GM23338 (cell line): ENCODE measurements around the gene SEMA7A. TPM values are rescaled to one million over a fixed set of nuclear protein-coding genes. Genes with fewer than 3 reads are reported as not detected.

Source experiments
- ATAC-seq: fragments of 200-7000 bp; cut with Tn5 transposase; 3 replicates; pipeline ENCODE4 v1.9.1; 2020
- DNase-seq: peaks from one replicate; pipeline ENCODE4 v3.0.0-alpha.2; 2015; ENCODE audit warnings: low spot score
- H2AFZ ChIP-seq: fragments of 200-600 bp; sonication (generic); 2 replicates; pipeline ENCODE4 v1.8.0; 2016; ENCODE audit warnings: antibody characterized with exemption, mild to moderate bottlenecking, moderate library complexity
- H3F3A ChIP-seq: fragments of 200-600 bp; sonication (generic); replicated peaks from 2 replicates; pipeline ENCODE4 v1.8.0; 2017; ENCODE audit warnings: antibody characterized with exemption, mixed run types, low read depth
- H3K27ac ChIP-seq: fragments of 200-600 bp; sonication (generic); 2 replicates; pipeline ENCODE4 v1.6.1; 2016; ENCODE audit warnings: low read depth
- H3K27me3 ChIP-seq: fragments of 200-600 bp; sonication (generic); 2 replicates; pipeline ENCODE4 v1.8.0; 2016; ENCODE audit warnings: mild to moderate bottlenecking, mixed run types, moderate library complexity; ENCODE audit not compliant: insufficient read depth
- H3K36me3 ChIP-seq: fragments of 200-600 bp; sonication (generic); 2 replicates; pipeline ENCODE4 v1.8.0; 2016; ENCODE audit warnings: mild to moderate bottlenecking; ENCODE audit not compliant: insufficient read depth
- H3K4me1 ChIP-seq: fragments of 200-600 bp; sonication (generic); 2 replicates; pipeline ENCODE4 v1.8.0; 2016; ENCODE audit warnings: mild to moderate bottlenecking, moderate library complexity; ENCODE audit not compliant: insufficient read depth
- H3K4me2 ChIP-seq: fragments of 200-600 bp; sonication (generic); 2 replicates; pipeline ENCODE4 v1.7.1; 2017; ENCODE audit warnings: mixed run types
- H3K4me3 ChIP-seq: fragments of 200-600 bp; sonication (generic); 2 replicates; pipeline ENCODE4 v1.6.1; 2016; ENCODE audit warnings: mixed run types
- H3K79me2 ChIP-seq: fragments of 200-600 bp; sonication (generic); replicated peaks from 2 replicates; pipeline ENCODE4 v1.8.0; 2017; ENCODE audit warnings: mild to moderate bottlenecking; ENCODE audit not compliant: insufficient read depth
- H3K9me2 ChIP-seq: fragments of 200-600 bp; sonication (generic); 2 replicates; pipeline ENCODE4 v1.8.0; 2017; ENCODE audit not compliant: insufficient read depth
- H4K20me1 ChIP-seq: fragments of 200-600 bp; sonication (generic); replicated peaks from 2 replicates; pipeline ENCODE4 v1.8.0; 2017; ENCODE audit warnings: mild to moderate bottlenecking; ENCODE audit not compliant: insufficient read depth
- H3K27ac Mint-ChIP-seq: 2 replicates; pipeline ENCODE4 v1.8.0; 2020; ENCODE audit warnings: inconsistent platforms, mild to moderate bottlenecking, moderate library complexity, mixed read lengths
- H3K27me3 Mint-ChIP-seq: 3 replicates; pipeline ENCODE4 v1.8.0; 2022; ENCODE audit warnings: low read depth, mild to moderate bottlenecking, moderate library complexity, mixed read lengths, inconsistent platforms; ENCODE audit not compliant: insufficient read depth, poor library complexity
- H3K36me3 Mint-ChIP-seq: 3 replicates; pipeline ENCODE4 v1.8.0; 2021; ENCODE audit warnings: low read depth, mild to moderate bottlenecking, inconsistent platforms, moderate library complexity, mixed read lengths
- H3K4me1 Mint-ChIP-seq: 3 replicates; pipeline ENCODE4 v1.8.0; 2020; ENCODE audit warnings: mild to moderate bottlenecking, inconsistent platforms, mixed read lengths
- H3K4me3 Mint-ChIP-seq: 3 replicates; pipeline ENCODE4 v1.8.0; 2021; ENCODE audit warnings: moderate library complexity, mild to moderate bottlenecking, inconsistent platforms, mixed read lengths
- H3K9me3 Mint-ChIP-seq: 3 replicates; pipeline ENCODE4 v1.8.0; 2020; ENCODE audit warnings: moderate library complexity, mild to moderate bottlenecking, inconsistent platforms, mixed read lengths
- CTCF ChIP-seq, 2 experiments: fragments of 200-600 bp in 1 of 2; sonication (generic) in 1 of 2; conservative IDR thresholded peaks; 2 replicates each; pipeline versions ENCODE4 v1.5.1 to v1.6.1; 2016 to 2017; ENCODE audit warnings: antibody characterized with exemption in 2 of 2, low read depth in 2 of 2, mild to moderate bottlenecking in 2 of 2, moderate library complexity in 1 of 2
- EZH2 ChIP-seq: fragments of 200-600 bp; sonication (generic); IDR thresholded peaks from one replicate; pipeline ENCODE4 v1.8.0; 2017; ENCODE audit warnings: antibody characterized with exemption, mild to moderate bottlenecking, low read depth; ENCODE audit not compliant: unreplicated experiment
- JUNB ChIP-seq: IDR thresholded peaks from one replicate; pipeline ENCODE4 v1.6.1; 2016; ENCODE audit warnings: antibody characterized with exemption; ENCODE audit not compliant: unreplicated experiment
- POLR2AphosphoS5 ChIP-seq: IDR thresholded peaks from 2 replicates; pipeline ENCODE4 v1.6.1; 2016; ENCODE audit warnings: antibody characterized with exemption, low read depth
- STAT1 ChIP-seq: IDR thresholded peaks from one replicate; pipeline ENCODE4 v1.6.1; 2016; ENCODE audit warnings: antibody characterized with exemption; ENCODE audit not compliant: unreplicated experiment
- ZNF114 ChIP-seq: fragments of 250-450 bp; sonication (Bioruptor Pico); IDR thresholded peaks from 2 replicates; pipeline ENCODE4 v1.5.0; 2020; ENCODE audit warnings: mild to moderate bottlenecking, moderate library complexity
- ZNF331 ChIP-seq: fragments of 250-450 bp; sonication (Bioruptor Pico); IDR thresholded peaks from 2 replicates; pipeline ENCODE4 v1.5.0; 2020; ENCODE audit warnings: low read depth, mild to moderate bottlenecking, moderate library complexity
- polyA plus RNA-seq: library from polyadenylated mRNA; unstranded; fragments of >200 nt; fragmentation: Nextera tagmentation; extraction: Ambion mirVana; gene quantifications from 2 replicates; pipeline ENCODE4 v1.2.1, GENCODE V29; 2016
- total RNA-seq: library from RNA; depleted of rRNA; stranded (reverse); fragments of >200 nt; shearing (Covaris generic); gene quantifications from 2 replicates; pipeline ENCODE4 v1.2.3, GENCODE V29; 2014
- TF ChIP-seq, protein P1 (sequence below): fragments of 250-450 bp; sonication (Bioruptor Pico); IDR thresholded peaks from 2 replicates; pipeline ENCODE4 v1.5.0; 2020; ENCODE audit warnings: mild to moderate bottlenecking, moderate library complexity

The SEMA7A gene
- total and polyA plus RNA-seq, 2 experiments from 2014 or later: 2.0 to 14.1 TPM

GRCh38 chr15:74389241-74390048 lies 44.3 kb downstream of the SEMA7A start:
- peaks cover 23% of the 10 kb centered on the region for H3K4me1 Mint-ChIP-seq
- H3K4me3 Mint-ChIP-seq: no peak overlapping the region

GRCh38 chr15:74388363-74388951 lies 45.3 kb downstream of the SEMA7A start:
- DNase-seq: no peak
- Histone ChIP-seq H3K27ac (no peak overlapping the region), H3K4me2 (no peak overlapping the region), H3K4me3 (no peak overlapping the region), H3K4me1 (no peaks in the 10 kb centered on the region; the same call in 1 of the 2 replicates), H2AFZ (no peak overlapping the region), H4K20me1 (no peaks in the 10 kb centered on the region), H3K9me2 (no peaks in the 10 kb centered on the region), H3F3A (no peaks in the 10 kb centered on the region), H3K79me2 (no peaks in the 10 kb centered on the region), H3K27me3 (no peaks in the 10 kb centered on the region), H3K36me3 (no peaks in the 10 kb centered on the region)
- peak; percentile 9 for ATAC-seq
- Mint-ChIP-seq H3K36me3 (no peaks in the 10 kb centered on the region; the same call in 2 of the 3 replicates), H3K27ac (no peak overlapping the region), H3K4me1 (peaks cover 23% of the 10 kb centered on the region), H3K4me3 (no peak overlapping the region), H3K9me3 (no peaks in the 10 kb centered on the region), H3K27me3 (peaks cover 9% of the 10 kb centered on the region)
- TF ChIP-seq EZH2 (no peak), CTCF (conservative IDR thresholded peaks at IDR 0.05; ENCODE audit: low read depth in 2 of 2) (no peak), ZNF331 (CRISPR knock-in tag) (no peak), ZNF114 (no peak), STAT1 (no peak), JUNB (no peak), POLR2AphosphoS5 (no peak)
- TF ChIP-seq, protein P1, sequence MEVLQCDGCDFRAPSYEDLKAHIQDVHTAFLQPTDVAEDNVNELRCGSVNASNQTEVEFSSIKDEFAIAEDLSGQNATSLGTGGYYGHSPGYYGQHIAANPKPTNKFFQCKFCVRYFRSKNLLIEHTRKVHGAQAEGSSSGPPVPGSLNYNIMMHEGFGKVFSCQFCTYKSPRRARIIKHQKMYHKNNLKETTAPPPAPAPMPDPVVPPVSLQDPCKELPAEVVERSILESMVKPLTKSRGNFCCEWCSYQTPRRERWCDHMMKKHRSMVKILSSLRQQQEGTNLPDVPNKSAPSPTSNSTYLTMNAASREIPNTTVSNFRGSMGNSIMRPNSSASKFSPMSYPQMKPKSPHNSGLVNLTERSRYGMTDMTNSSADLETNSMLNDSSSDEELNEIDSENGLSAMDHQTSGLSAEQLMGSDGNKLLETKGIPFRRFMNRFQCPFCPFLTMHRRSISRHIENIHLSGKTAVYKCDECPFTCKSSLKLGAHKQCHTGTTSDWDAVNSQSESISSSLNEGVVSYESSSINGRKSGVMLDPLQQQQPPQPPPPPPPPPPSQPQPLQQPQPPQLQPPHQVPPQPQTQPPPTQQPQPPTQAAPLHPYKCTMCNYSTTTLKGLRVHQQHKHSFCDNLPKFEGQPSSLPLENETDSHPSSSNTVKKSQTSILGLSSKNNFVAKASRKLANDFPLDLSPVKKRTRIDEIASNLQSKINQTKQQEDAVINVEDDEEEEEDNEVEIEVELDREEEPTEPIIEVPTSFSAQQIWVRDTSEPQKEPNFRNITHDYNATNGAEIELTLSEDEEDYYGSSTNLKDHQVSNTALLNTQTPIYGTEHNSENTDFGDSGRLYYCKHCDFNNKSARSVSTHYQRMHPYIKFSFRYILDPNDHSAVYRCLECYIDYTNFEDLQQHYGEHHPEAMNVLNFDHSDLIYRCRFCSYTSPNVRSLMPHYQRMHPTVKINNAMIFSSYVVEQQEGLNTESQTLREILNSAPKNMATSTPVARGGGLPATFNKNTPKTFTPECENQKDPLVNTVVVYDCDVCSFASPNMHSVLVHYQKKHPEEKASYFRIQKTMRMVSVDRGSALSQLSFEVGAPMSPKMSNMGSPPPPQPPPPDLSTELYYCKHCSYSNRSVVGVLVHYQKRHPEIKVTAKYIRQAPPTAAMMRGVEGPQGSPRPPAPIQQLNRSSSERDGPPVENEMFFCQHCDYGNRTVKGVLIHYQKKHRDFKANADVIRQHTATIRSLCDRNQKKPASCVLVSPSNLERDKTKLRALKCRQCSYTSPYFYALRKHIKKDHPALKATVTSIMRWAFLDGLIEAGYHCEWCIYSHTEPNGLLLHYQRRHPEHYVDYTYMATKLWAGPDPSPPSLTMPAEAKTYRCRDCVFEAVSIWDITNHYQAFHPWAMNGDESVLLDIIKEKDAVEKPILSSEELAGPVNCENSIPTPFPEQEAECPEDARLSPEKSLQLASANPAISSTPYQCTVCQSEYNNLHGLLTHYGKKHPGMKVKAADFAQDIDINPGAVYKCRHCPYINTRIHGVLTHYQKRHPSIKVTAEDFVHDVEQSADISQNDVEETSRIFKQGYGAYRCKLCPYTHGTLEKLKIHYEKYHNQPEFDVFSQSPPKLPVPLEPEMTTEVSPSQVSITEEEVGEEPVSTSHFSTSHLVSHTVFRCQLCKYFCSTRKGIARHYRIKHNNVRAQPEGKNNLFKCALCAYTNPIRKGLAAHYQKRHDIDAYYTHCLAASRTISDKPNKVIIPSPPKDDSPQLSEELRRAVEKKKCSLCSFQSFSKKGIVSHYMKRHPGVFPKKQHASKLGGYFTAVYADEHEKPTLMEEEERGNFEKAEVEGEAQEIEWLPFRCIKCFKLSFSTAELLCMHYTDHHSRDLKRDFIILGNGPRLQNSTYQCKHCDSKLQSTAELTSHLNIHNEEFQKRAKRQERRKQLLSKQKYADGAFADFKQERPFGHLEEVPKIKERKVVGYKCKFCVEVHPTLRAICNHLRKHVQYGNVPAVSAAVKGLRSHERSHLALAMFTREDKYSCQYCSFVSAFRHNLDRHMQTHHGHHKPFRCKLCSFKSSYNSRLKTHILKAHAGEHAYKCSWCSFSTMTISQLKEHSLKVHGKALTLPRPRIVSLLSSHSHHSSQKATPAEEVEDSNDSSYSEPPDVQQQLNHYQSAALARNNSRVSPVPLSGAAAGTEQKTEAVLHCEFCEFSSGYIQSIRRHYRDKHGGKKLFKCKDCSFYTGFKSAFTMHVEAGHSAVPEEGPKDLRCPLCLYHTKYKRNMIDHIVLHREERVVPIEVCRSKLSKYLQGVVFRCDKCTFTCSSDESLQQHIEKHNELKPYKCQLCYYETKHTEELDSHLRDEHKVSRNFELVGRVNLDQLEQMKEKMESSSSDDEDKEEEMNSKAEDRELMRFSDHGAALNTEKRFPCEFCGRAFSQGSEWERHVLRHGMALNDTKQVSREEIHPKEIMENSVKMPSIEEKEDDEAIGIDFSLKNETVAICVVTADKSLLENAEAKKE (CRISPR knock-in tag): no peak

More at GRCh38 chr15:74389241-74390048, 44.3 kb downstream of the SEMA7A start:
- Histone ChIP-seq H3K36me3 (no peaks in the 10 kb centered on the region), H2AFZ (no peak overlapping the region), H4K20me1 (no peaks in the 10 kb centered on the region), H3K27me3 (no peaks in the 10 kb centered on the region), H3F3A (no peaks in the 10 kb centered on the region), H3K79me2 (no peaks in the 10 kb centered on the region), H3K27ac (no peak overlapping the region), H3K4me3 (no peak overlapping the region), H3K4me2 (no peak overlapping the region), H3K9me2 (no peaks in the 10 kb centered on the region), H3K4me1 (no peaks in the 10 kb centered on the region; the same call in 1 of the 2 replicates)
- Mint-ChIP-seq H3K27me3 (peaks cover 11% of the 10 kb centered on the region), H3K9me3 (no peaks in the 10 kb centered on the region), H3K27ac (no peak overlapping the region), H3K36me3 (no peaks in the 10 kb centered on the region; the same call in 2 of the 3 replicates)
- TF ChIP-seq JUNB: no peak
- ATAC-seq (no peak), DNase-seq (no peak)
